Fibroblast of skin of right quadriceps (primary cell): ENCODE results near the gene TTYH1.
A peak's percentile ranks its signal among the peaks of the same experiment; 100 is the strongest.

Source experiments
- DNase-seq: peaks from one replicate; pipeline ENCODE4 v3.0.0-alpha.2; 2013

The TTYH1 gene

GRCh38 chr19:54424660-54425381 lies 9.6 kb downstream of the TTYH1 start:
- DNase-seq: no peak

- DNase-seq: no peak
Measured at GRCh38 chr19:54425382-54425723, 10.1 kb downstream of the TTYH1 start.

GRCh38 chr19:54426291-54426931 lies 11.1 kb downstream of the TTYH1 start:
- DNase-seq: no peak

GRCh38 chr19:54427586-54427985 lies 12.3 kb downstream of the TTYH1 start:
- DNase-seq: no peak

GRCh38 chr19:54428323-54429175 lies 13.3 kb downstream of the TTYH1 start:
- no peak for DNase-seq

GRCh38 chr19:54429176-54429495 lies 13.9 kb downstream of the TTYH1 start:
- no peak for DNase-seq

- DNase-seq: no peak
Measured at GRCh38 chr19:54429545-54430227, 14.4 kb downstream of the TTYH1 start.

- no peak for DNase-seq
Measured at GRCh38 chr19:54430306-54431254, 15.3 kb downstream of the TTYH1 start.

- no peak for DNase-seq
Measured at GRCh38 chr19:54431255-54431838, 16.1 kb downstream of the TTYH1 start.

GRCh38 chr19:54432144-54432738 lies 17.0 kb downstream of the TTYH1 start:
- no peak for DNase-seq

GRCh38 chr19:54433697-54434096 lies 18.4 kb downstream of the TTYH1 start:
- DNase-seq: no peak

GRCh38 chr19:54434112-54434872 lies 19.0 kb downstream of the TTYH1 start:
- DNase-seq: no peak

GRCh38 chr19:54434873-54435214 lies 19.6 kb downstream of the TTYH1 start:
- no peak for DNase-seq

GRCh38 chr19:54435551-54436016 lies 20.3 kb downstream of the TTYH1 start:
- DNase-seq: no peak

- DNase-seq: no peak
Measured at GRCh38 chr19:54436031-54436523, 20.8 kb downstream of the TTYH1 start.

GRCh38 chr19:54436628-54437252 lies 21.5 kb downstream of the TTYH1 start:
- no peak for DNase-seq

- peak; percentile 35 for DNase-seq
Measured at GRCh38 chr19:54439174-54439851, 24.0 kb downstream of the TTYH1 start.

- no peak for DNase-seq
Measured at GRCh38 chr19:54440641-54441040, 25.4 kb downstream of the TTYH1 start.

GRCh38 chr19:54444737-54445136 lies 29.5 kb downstream of the TTYH1 start:
- DNase-seq: no peak
